HUDEP-2 (cell line): Measurements from ENCODE around the gene FPR2.
"Not testable (repeated sequence)": the region's sequence is repeated elsewhere in the genome, so short reads cannot be mapped to it uniquely, and the experiment has no call there.

Experiments used
- DNase-seq, 76 experiments: peaks; one replicate each; lab custom pipeline; 2025; ENCODE audit not compliant: unreplicated experiment in 76 of 76; lab: John Stamatoyannopoulos, UW

Gene FPR2

GRCh38 chr19:51803967-51804366 lies 43.0 kb downstream of the FPR2 start:
- peak in 1 of 76 experiments; percentile 40 for DNase-seq

DNA sequence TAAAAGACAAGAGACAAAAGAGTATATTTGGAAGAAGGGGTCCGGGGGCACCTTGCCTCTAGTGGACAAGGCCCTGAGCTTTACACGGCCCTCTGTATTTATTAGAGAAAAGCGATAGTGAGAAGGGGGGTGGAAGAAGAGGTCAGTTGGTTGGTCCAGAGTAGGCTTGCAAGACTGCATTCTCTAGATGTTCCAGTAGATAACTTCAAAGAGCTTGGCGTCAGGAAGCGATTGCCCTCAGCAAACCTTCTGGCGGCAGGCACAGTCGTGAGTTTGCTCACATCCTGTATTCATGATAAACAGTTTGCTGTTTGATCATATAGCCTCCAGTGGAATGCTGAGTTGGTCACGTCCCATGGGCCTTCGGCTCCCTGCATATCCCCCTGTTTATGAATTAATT lies 43.8 kb downstream of the FPR2 start:
- DNase-seq = not testable (repeated sequence)

GRCh38 chr19:51805396-51805795 lies 44.4 kb downstream of the FPR2 start:
- DNase-seq = not testable (repeated sequence)

- DNase-seq = not testable (repeated sequence)
Measured at GRCh38 chr19:51806571-51806970, 45.6 kb downstream of the FPR2 start.

DNA sequence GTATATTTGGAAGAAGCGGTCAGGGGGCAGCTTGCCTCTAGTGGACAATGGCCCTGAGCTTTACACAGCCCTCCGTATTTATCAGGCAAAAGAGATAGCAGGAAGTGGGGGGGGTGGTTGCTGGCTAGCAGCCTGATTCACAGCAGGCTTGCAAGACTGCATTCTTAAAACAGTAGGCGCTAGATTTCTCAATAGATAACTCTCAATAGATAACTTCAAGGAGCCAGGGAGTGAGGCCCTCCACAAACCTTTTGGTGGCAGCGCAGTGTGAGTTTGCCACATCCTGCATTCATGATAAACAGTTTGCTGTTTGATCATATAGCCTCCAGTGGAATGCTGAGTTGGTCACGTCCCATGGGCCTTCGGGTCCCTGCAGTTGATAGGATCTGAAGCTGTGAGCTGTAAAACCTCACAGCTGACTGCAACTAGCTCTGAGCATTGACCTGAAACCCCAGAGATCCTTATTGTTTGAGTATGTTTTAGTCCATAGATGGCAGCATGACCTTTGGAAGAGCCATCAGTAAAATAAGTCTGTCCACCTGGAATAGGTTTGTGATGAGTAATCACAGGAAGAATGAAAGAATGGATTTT lies 46.2 kb downstream of the FPR2 start:
- peak in 36 of 76 experiments; percentile 12 to 83 (median 52) for DNase-seq

DNA sequence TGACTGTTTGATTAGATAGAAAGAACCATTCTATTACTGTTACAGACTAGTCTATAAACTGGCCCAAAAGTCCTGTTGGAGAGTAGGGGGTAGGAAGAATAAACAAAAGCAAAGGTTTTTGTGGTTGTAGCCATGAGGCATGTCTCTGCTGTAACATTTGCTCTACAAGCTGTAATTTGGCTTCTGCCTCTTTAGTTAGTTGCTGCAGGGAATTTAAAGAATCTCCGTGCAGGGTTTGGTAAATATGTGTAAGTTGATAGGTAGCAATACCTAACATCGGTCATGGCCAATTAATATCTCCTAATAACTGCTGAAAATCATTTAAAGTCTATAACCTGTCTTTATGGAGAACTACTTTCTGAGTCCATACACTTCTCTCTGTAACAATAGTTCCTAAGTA lies 46.9 kb downstream of the FPR2 start:
- DNase-seq = no peak

DNA sequence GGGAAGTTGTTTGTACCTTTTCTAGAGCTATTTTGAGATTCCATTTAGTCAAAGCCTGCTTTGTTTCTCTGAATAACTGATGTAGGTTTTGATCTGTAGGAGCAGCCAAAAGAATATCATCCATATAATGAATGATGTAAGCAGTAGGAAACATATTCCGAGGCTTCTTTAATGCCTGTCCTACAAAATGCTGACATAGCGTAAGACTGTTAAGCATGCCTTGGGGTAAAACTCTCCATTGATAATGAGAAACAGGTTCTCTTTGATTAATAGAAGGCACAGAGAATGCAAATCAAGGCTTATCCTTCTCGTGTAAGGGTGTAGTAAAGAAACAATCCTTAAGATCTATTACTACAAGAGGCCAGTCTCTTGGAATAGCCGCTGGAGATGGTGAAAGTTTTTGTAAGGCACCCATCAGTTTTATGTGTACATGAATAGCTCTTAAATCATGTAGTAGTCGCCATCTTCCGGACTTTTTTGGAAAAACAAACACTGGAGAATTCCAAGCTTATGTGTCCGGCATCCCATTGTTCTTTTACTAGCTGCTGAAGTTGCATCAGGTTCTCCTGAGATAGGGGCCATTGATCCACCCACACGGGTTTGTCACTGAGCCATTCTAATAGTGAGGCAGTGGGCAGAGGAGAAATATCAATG lies 47.5 kb downstream of the FPR2 start:
- peak in 9 of 76 experiments; percentile 10 to 36 (median 19) for DNase-seq

DNA sequence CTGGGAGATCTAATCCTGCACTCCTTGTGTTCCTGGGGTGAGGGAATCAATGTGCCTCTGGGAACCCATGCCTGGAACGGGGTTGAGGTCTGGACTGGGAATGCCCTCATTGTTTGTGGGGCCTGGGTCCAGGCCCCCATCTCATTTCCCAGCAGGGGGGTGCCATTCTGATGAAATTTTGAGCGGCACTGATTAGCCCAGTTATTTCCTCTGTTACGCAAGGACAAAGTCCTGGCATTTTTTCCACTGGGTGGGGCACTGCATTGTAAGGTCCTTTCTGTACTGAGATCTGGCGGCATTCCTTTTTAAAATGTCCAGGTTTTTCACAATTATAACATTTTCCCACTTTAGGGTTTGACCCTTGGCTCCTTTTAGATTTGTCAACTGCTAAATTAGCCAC lies 48.8 kb downstream of the FPR2 start:
- no peak for DNase-seq

GRCh38 chr19:51810223-51810622 lies 49.2 kb downstream of the FPR2 start:
- peak in 60 of 76 experiments; percentile 7 to 82 (median 45) for DNase-seq

GRCh38 chr19:51811344-51811743 lies 50.4 kb downstream of the FPR2 start:
- DNase-seq = no peak

DNA sequence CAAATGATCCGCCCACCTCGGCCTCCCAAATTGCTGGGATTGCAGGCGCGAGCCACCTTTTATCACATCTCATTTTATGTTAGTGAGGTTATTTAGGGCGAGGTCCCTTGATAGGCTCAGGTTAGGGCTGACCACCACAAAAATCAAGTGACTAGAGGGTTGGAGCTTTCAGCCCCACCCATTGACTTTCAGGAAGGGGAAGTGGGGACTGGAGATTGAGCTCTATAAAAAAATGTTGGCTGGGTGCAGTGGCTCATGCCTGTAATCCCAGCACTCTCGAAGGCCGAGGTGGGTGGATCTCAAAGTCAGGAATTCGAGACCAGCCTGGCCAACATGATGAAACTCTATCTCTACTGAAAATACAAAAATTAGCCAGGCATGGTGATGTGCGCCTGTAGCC lies 54.1 kb downstream of the FPR2 start:
- DNase-seq = no peak

DNA sequence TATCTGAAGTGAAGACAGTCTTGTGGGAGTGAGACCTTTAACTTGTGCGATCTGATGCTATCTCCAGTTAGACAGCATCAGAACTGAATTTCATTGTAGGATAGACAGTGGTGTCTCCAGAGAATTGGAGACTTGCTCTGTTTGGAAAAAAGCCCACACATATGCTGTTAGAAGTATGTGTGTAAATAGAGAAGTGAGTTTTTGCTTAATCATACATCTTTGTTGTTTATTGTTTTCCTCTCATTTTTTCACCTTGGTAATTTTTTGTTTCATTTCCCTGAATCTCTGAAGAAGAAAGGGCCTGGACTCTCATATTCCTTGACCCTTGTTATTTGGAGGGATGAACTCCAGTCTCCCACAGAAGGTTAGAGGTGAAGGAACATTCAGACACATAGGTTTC lies 55.7 kb downstream of the FPR2 start:
- DNase-seq = no peak

GRCh38 chr19:51820011-51820410 lies 59.0 kb downstream of the FPR2 start:
- no peak for DNase-seq
